T-helper 17 cell (primary cell): ENCODE results near the gene SWT1. TPM values are rescaled to one million over a fixed set of nuclear protein-coding genes. Genes with fewer than 3 reads are reported as not detected.
"Not testable (repeated sequence)": the region's sequence is repeated elsewhere in the genome, so short reads cannot be mapped to it uniquely, and the experiment has no call there.

Source experiments
- ATAC-seq: fragments of 150-1000 bp; cut with Tn5 transposase; 2 replicates; pipeline ENCODE4 v1.10.0; 2021; ENCODE audit warnings: mild to moderate bottlenecking, moderate library complexity
- DNase-seq, 3 donors: peaks; one replicate each; pipeline versions ENCODE4 v3.0.0 to v3.0.0-alpha.2; 2020 to 2021
- H3K9me3 ChIP-seq: one replicate; pipeline ENCODE4 v1.7.0; 2013; ENCODE audit warnings: low read length, mild to moderate bottlenecking; ENCODE audit not compliant: control insufficient read depth, poor library complexity, severe bottlenecking
- H3K27ac Mint-ChIP-seq: one replicate; pipeline ENCODE4 v1.8.0; 2022; ENCODE audit warnings: mild to moderate bottlenecking, moderate library complexity, mixed read lengths
- H3K27me3 Mint-ChIP-seq: one replicate; pipeline ENCODE4 v1.8.0; 2022; ENCODE audit warnings: mixed read lengths
- H3K36me3 Mint-ChIP-seq: one replicate; pipeline ENCODE4 v1.8.0; 2022; ENCODE audit warnings: low read depth, mixed read lengths
- H3K4me1 Mint-ChIP-seq: one replicate; pipeline ENCODE4 v1.8.0; 2022; ENCODE audit warnings: mild to moderate bottlenecking, mixed read lengths
- H3K4me3 Mint-ChIP-seq: one replicate; pipeline ENCODE4 v1.8.0; 2022; ENCODE audit warnings: mild to moderate bottlenecking, moderate library complexity, mixed read lengths
- total RNA-seq, 4 donors: library from RNA in 2 of 4; stranded (reverse) in 2 of 4; gene quantifications; one replicate each; pipeline ENCODE4 v1.2.3 and lab custom pipeline; 2022 to 2026

The SWT1 gene
- total RNA-seq, 2 donors from 2014 or later, result 6.6 to 7.5 TPM

GRCh38 chr1:185315445-185316071 is 158.6 kb downstream of the SWT1 start:
- Mint-ChIP-seq H3K27ac (peak overlapping the region; percentile 98), H3K4me3 (peak overlapping the region; percentile 97), H3K36me3 (peaks cover 13% of the 10 kb centered on the region), H3K4me1 (peaks cover 43% of the 10 kb centered on the region), H3K27me3 (no peaks in the 10 kb centered on the region)
- H3K9me3 ChIP-seq, result no peaks in the 10 kb centered on the region
- ATAC-seq, result no peak
- no peak for DNase-seq

- H3K36me3 Mint-ChIP-seq, result peaks cover 13% of the 10 kb centered on the region
- no peaks in the 10 kb centered on the region for H3K27me3 Mint-ChIP-seq
- peaks cover 41% of the 10 kb centered on the region for H3K4me1 Mint-ChIP-seq
- H3K27ac Mint-ChIP-seq, result peak overlapping the region; percentile 98
- no peaks in the 10 kb centered on the region for H3K9me3 ChIP-seq
- DNase-seq (peak; percentile 77 to 84 (median 83)), ATAC-seq (peak; percentile 43)
- H3K4me3 Mint-ChIP-seq, result peak overlapping the region; percentile 97
Measured at GRCh38 chr1:185316163-185317033, 159.4 kb downstream of the SWT1 start.

- peaks cover 11% of the 10 kb centered on the region for H3K36me3 Mint-ChIP-seq
Measured at GRCh38 chr1:185317034-185317885, 160.3 kb downstream of the SWT1 start, which contains the start of gene IVNS1ABP. Gene IVNS1ABP (minus strand): TSS chr1:185317243. CDS start chr1:185309493, 7,750 bp downstream.

GRCh38 chr1:185317886-185318310 is 160.9 kb downstream of the SWT1 start:
- no peaks in the 10 kb centered on the region for H3K9me3 ChIP-seq
- peak; percentile 53 for ATAC-seq
- Mint-ChIP-seq H3K27me3 (no peaks in the 10 kb centered on the region), H3K4me1 (peaks cover 30% of the 10 kb centered on the region), H3K36me3 (peaks cover 11% of the 10 kb centered on the region), H3K27ac (peak overlapping the region; percentile 98), H3K4me3 (peak overlapping the region; percentile 97)
- DNase-seq, result peak; percentile 21 to 60 (median 50)

More at GRCh38 chr1:185317034-185317885, 160.3 kb downstream of the SWT1 start, which contains the start of gene IVNS1ABP:
- DNase-seq (peak; percentile 89 to 96 (median 92)), ATAC-seq (peak; percentile 82)
- no peaks in the 10 kb centered on the region for H3K9me3 ChIP-seq
- Mint-ChIP-seq H3K27me3 (no peaks in the 10 kb centered on the region), H3K4me3 (peak within 1 kb of the TSS; percentile 97), H3K4me1 (peaks cover 34% of the 10 kb centered on the region), H3K27ac (peak within 1 kb of the TSS; percentile 98)

- Mint-ChIP-seq H3K27ac (peak overlapping the region; percentile 98), H3K4me1 (peaks cover 27% of the 10 kb centered on the region), H3K36me3 (peaks cover 11% of the 10 kb centered on the region), H3K4me3 (peak overlapping the region; percentile 97), H3K27me3 (no peaks in the 10 kb centered on the region)
- ATAC-seq (no peak), DNase-seq (no peak)
- no peaks in the 10 kb centered on the region for H3K9me3 ChIP-seq
Measured at GRCh38 chr1:185318431-185319138, 161.6 kb downstream of the SWT1 start.

GRCh38 chr1:185319139-185319475 is 162.1 kb downstream of the SWT1 start:
- Mint-ChIP-seq H3K4me3 (peak overlapping the region; percentile 9), H3K4me1 (peaks cover 22% of the 10 kb centered on the region), H3K36me3 (peaks cover 9% of the 10 kb centered on the region), H3K27me3 (no peaks in the 10 kb centered on the region), H3K27ac (peak overlapping the region; percentile 98)
- H3K9me3 ChIP-seq, result no peaks in the 10 kb centered on the region
- ATAC-seq (no peak), DNase-seq (no peak)

- H3K4me1 Mint-ChIP-seq, result peaks cover 12% of the 10 kb centered on the region
- H3K27me3 Mint-ChIP-seq, H3K27ac Mint-ChIP-seq, H3K9me3 ChIP-seq, ATAC-seq, H3K4me3 Mint-ChIP-seq, H3K36me3 Mint-ChIP-seq, DNase-seq: not testable (repeated sequence)
Measured at GRCh38 chr1:185321104-185321503, 164.1 kb downstream of the SWT1 start.

GRCh38 chr1:185321653-185322221 is 164.8 kb downstream of the SWT1 start:
- H3K36me3 Mint-ChIP-seq, H3K9me3 ChIP-seq, H3K27me3 Mint-ChIP-seq, H3K27ac Mint-ChIP-seq, DNase-seq, ATAC-seq, H3K4me3 Mint-ChIP-seq: not testable (repeated sequence)
- peaks cover 11% of the 10 kb centered on the region for H3K4me1 Mint-ChIP-seq

- Mint-ChIP-seq H3K4me3 (no peak overlapping the region), H3K27me3 (no peaks in the 10 kb centered on the region), H3K27ac (no peak overlapping the region), H3K36me3 (no peaks in the 10 kb centered on the region), H3K4me1 (peaks cover 7% of the 10 kb centered on the region)
- H3K9me3 ChIP-seq, result no peaks in the 10 kb centered on the region
- no peak for ATAC-seq
- no peak for DNase-seq
Measured at GRCh38 chr1:185322636-185323035, 165.7 kb downstream of the SWT1 start.

GRCh38 chr1:185324118-185324517 is 167.2 kb downstream of the SWT1 start:
- DNase-seq, result no peak
- Mint-ChIP-seq H3K4me1 (no peaks in the 10 kb centered on the region), H3K36me3 (peaks cover 2% of the 10 kb centered on the region), H3K4me3 (no peak overlapping the region), H3K27ac (no peak overlapping the region), H3K27me3 (no peaks in the 10 kb centered on the region)
- ATAC-seq, result no peak
- H3K9me3 ChIP-seq, result no peaks in the 10 kb centered on the region

GRCh38 chr1:185325413-185325812 is 168.4 kb downstream of the SWT1 start:
- Mint-ChIP-seq H3K27me3 (no peaks in the 10 kb centered on the region), H3K4me1 (no peaks in the 10 kb centered on the region), H3K36me3 (peaks cover 2% of the 10 kb centered on the region), H3K27ac (no peak overlapping the region), H3K4me3 (no peak overlapping the region)
- DNase-seq, result no peak
- H3K9me3 ChIP-seq, result no peaks in the 10 kb centered on the region
- no peak for ATAC-seq

- no peaks in the 10 kb centered on the region for H3K9me3 ChIP-seq
- H3K36me3 Mint-ChIP-seq, result peaks cover 2% of the 10 kb centered on the region
- DNase-seq, result no peak
- no peak for ATAC-seq
- no peak overlapping the region for H3K4me3 Mint-ChIP-seq
- H3K4me1 Mint-ChIP-seq, result peaks cover 3% of the 10 kb centered on the region
- H3K27ac Mint-ChIP-seq, result no peak overlapping the region
- no peaks in the 10 kb centered on the region for H3K27me3 Mint-ChIP-seq
Measured at GRCh38 chr1:185328255-185328654, 171.3 kb downstream of the SWT1 start.
